ENCODE measurements around the gene CCDC66. TPM values are rescaled to one million over a fixed set of nuclear protein-coding genes. Genes with fewer than 3 reads are reported as not detected.

Gene CCDC66
- total and polyA plus RNA-seq, 9 of the 15 experiments (the other 6 are each of a cell fraction or from before 2014, with no cell fraction given): 21.5 to 46.5 (median 29.6) TPM

DNA sequence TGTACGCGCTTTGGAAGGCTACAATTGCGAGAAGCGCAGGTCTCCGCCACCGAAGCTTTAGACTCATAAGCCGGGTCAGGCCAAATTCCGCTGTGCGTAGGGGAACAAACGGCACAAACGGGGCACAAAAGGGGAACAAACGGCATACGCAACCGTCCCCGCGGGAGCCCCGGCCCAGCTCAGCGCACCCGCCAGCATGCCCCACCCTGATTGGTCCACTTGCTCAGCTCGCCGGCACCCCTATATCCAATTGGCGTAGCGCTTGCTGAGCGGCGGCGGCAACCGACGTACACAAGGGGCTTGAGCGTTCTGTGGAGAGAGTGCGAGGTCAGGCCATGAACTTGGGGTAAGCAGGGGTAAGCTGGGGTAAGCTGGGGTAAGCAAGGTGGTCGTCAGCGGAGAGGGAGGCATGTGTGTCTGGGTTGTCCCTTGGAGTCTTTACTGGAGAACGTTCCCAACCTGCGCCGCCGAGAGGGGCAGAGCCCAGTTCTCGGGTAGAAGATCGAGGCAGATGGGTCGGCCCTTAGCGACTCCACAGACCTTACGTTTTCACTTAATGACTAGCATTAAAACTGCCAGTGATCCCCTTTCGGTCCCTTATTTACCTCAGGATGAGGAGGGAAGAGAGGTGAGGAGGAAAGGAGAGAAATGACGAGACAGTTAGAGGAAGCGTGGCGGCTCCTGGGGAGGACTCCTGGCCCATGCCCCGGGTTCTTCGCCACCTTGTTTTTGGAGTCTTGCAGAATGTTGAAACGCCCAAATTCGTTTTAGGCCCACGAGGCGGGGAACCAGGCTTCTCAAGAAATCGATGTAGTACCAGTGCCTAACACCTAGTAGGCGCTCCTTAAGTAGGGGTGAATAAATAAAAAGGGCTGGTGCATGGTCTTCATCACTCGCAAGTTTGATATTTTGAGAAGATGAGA lies at the start of gene CCDC66 (continued):
- TF ChIP-seq, protein P1, sequence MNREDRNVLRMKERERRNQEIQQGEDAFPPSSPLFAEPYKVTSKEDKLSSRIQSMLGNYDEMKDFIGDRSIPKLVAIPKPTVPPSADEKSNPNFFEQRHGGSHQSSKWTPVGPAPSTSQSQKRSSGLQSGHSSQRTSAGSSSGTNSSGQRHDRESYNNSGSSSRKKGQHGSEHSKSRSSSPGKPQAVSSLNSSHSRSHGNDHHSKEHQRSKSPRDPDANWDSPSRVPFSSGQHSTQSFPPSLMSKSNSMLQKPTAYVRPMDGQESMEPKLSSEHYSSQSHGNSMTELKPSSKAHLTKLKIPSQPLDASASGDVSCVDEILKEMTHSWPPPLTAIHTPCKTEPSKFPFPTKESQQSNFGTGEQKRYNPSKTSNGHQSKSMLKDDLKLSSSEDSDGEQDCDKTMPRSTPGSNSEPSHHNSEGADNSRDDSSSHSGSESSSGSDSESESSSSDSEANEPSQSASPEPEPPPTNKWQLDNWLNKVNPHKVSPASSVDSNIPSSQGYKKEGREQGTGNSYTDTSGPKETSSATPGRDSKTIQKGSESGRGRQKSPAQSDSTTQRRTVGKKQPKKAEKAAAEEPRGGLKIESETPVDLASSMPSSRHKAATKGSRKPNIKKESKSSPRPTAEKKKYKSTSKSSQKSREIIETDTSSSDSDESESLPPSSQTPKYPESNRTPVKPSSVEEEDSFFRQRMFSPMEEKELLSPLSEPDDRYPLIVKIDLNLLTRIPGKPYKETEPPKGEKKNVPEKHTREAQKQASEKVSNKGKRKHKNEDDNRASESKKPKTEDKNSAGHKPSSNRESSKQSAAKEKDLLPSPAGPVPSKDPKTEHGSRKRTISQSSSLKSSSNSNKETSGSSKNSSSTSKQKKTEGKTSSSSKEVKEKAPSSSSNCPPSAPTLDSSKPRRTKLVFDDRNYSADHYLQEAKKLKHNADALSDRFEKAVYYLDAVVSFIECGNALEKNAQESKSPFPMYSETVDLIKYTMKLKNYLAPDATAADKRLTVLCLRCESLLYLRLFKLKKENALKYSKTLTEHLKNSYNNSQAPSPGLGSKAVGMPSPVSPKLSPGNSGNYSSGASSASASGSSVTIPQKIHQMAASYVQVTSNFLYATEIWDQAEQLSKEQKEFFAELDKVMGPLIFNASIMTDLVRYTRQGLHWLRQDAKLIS (CRISPR knock-in tag; IDR thresholded peaks at IDR 0.05): peak; percentile 42; the same call in 1 of the 2 replicates
- TF ChIP-seq TEAD4 (IDR thresholded peaks at IDR 0.05; ENCODE audit: low read length) (no peak), TEAD4 (CRISPR knock-in tag; IDR thresholded peaks at IDR 0.05; ENCODE audit: borderline replicate concordance) (no peak), NFYB (IDR thresholded peaks at IDR 0.05; ENCODE audit: extremely low read depth, insufficient read length) (peak; percentile 69), KDM5B (IDR thresholded peaks at IDR 0.05; ENCODE audit: insufficient replicate concordance, low read depth, low read length) (peak; percentile 91), L3MBTL2 (IDR thresholded peaks at IDR 0.05) (peak; percentile 97), LARP7 (IDR thresholded peaks at IDR 0.05) (no peak), PHF8 (IDR thresholded peaks at IDR 0.05; ENCODE audit: borderline replicate concordance, low read length) (peak; percentile 83; the same call in 1 of the 2 replicates), CEBPG (CRISPR knock-in tag; IDR thresholded peaks at IDR 0.05) (peak; percentile 62; the same call in 1 of the 2 replicates), CEBPG (tag; conservative IDR thresholded peaks at IDR 0.05 in 1 of 2, IDR thresholded peaks at IDR 0.05 in 1 of 2) (no peak), ZKSCAN8 (CRISPR knock-in tag; IDR thresholded peaks at IDR 0.05) (no peak), OTX1 (CRISPR knock-in tag; IDR thresholded peaks at IDR 0.05) (peak; percentile 63; the same call in 1 of the 2 replicates), ATF7 (IDR thresholded peaks at IDR 0.05) (peak; percentile 46; the same call in 1 of the 2 replicates), ESRRA (IDR thresholded peaks at IDR 0.05; ENCODE audit: borderline replicate concordance, low read depth) (peak; percentile 31; the same call in 1 of the 2 replicates)
- TF ChIP-seq, protein P2, sequence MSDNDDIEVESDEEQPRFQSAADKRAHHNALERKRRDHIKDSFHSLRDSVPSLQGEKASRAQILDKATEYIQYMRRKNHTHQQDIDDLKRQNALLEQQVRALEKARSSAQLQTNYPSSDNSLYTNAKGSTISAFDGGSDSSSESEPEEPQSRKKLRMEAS (CRISPR knock-in tag; IDR thresholded peaks at IDR 0.05): peak; percentile 27; the same call in 1 of the 2 replicates

Measured in K562 (cell line).